Neural crest cell (in vitro differentiated cells): ENCODE data around the gene ANXA5. TPM values are rescaled to one million over a fixed set of nuclear protein-coding genes. Genes with fewer than 3 reads are reported as not detected.
A peak's percentile ranks its signal among the peaks of the same experiment; 100 is the strongest.

ENCODE experiments used
- DNase-seq: peaks from one replicate; pipeline ENCODE4 v3.0.0; 2021; ENCODE audit warnings: low read depth, mixed read lengths, low spot score
- H3K27ac Mint-ChIP-seq: one replicate; pipeline ENCODE4 v1.8.0; 2021; ENCODE audit warnings: mild to moderate bottlenecking, mixed read lengths; ENCODE audit not compliant: unreplicated experiment
- H3K27me3 Mint-ChIP-seq: 2 replicates; pipeline ENCODE4 v1.8.0; 2021; ENCODE audit warnings: low read depth, mild to moderate bottlenecking, mixed read lengths
- H3K36me3 Mint-ChIP-seq: 2 replicates; pipeline ENCODE4 v1.8.0; 2021; ENCODE audit warnings: low read depth, mild to moderate bottlenecking, mixed read lengths
- H3K4me1 Mint-ChIP-seq: 2 replicates; pipeline ENCODE4 v1.8.0; 2021; ENCODE audit warnings: mixed read lengths
- H3K4me3 Mint-ChIP-seq: one replicate; pipeline ENCODE4 v1.8.0; 2021; ENCODE audit warnings: mild to moderate bottlenecking, mixed read lengths
- H3K9me3 Mint-ChIP-seq: 2 replicates; pipeline ENCODE4 v1.8.0; 2021; ENCODE audit warnings: mixed read lengths
- CTCF ChIP-seq: fragments of 200-600 bp; sonication (generic); conservative IDR thresholded peaks from 2 replicates; pipeline ENCODE4 v1.5.0; 2021; ENCODE audit warnings: antibody characterized with exemption, mild to moderate bottlenecking
- total RNA-seq: library from RNA; stranded (reverse); gene quantifications from 2 replicates; pipeline ENCODE4 v1.2.1, GENCODE V29; 2021

Gene ANXA5
- total RNA-seq, 1 donor from 2014 or later = 143 TPM

- Mint-ChIP-seq H3K36me3 (no peaks in the 10 kb centered on the region), H3K4me3 (no peak overlapping the region), H3K9me3 (no peaks in the 10 kb centered on the region), H3K4me1 (no peaks in the 10 kb centered on the region), H3K27me3 (no peaks in the 10 kb centered on the region), H3K27ac (no peak overlapping the region)
- TF ChIP-seq CTCF = no peak
- no peak for DNase-seq
Measured at GRCh38 chr4:121720109-121720508, 23.3 kb upstream of the ANXA5 start.

GRCh38 chr4:121717680-121718237, 21.0 kb upstream of the ANXA5 start:
- Mint-ChIP-seq H3K4me3 (no peak overlapping the region), H3K4me1 (no peaks in the 10 kb centered on the region), H3K36me3 (no peaks in the 10 kb centered on the region), H3K27me3 (no peaks in the 10 kb centered on the region), H3K9me3 (no peaks in the 10 kb centered on the region), H3K27ac (no peak overlapping the region)
- no peak for DNase-seq
- TF ChIP-seq CTCF = no peak

- no peak for DNase-seq
- Mint-ChIP-seq H3K9me3 (no peaks in the 10 kb centered on the region), H3K4me1 (peaks cover 17% of the 10 kb centered on the region), H3K27ac (no peak overlapping the region), H3K4me3 (no peak overlapping the region), H3K36me3 (no peaks in the 10 kb centered on the region), H3K27me3 (no peaks in the 10 kb centered on the region)
- TF ChIP-seq CTCF = no peak
Measured at GRCh38 chr4:121714548-121714947, 17.8 kb upstream of the ANXA5 start.

- Mint-ChIP-seq H3K36me3 (no peaks in the 10 kb centered on the region), H3K27me3 (no peaks in the 10 kb centered on the region), H3K4me3 (no peak overlapping the region), H3K9me3 (no peaks in the 10 kb centered on the region), H3K27ac (no peak overlapping the region), H3K4me1 (peaks cover 17% of the 10 kb centered on the region)
- no peak for TF ChIP-seq CTCF
- no peak for DNase-seq
Measured at GRCh38 chr4:121712783-121713182, 16.0 kb upstream of the ANXA5 start.

GRCh38 chr4:121712001-121712651, 15.3 kb upstream of the ANXA5 start:
- peak overlapping the region; percentile 84 for H3K27ac Mint-ChIP-seq
- DNase-seq = no peak
- H3K4me3 Mint-ChIP-seq = peak overlapping the region; percentile 56
- H3K36me3 Mint-ChIP-seq = no peaks in the 10 kb centered on the region
- peaks cover 17% of the 10 kb centered on the region for H3K4me1 Mint-ChIP-seq
- TF ChIP-seq CTCF = no peak
- H3K27me3 Mint-ChIP-seq = no peaks in the 10 kb centered on the region
- no peaks in the 10 kb centered on the region for H3K9me3 Mint-ChIP-seq
